Vagina (tissue), 2 donors: ENCODE results near the gene RNH1. TPM values are rescaled to one million over a fixed set of nuclear protein-coding genes. Genes with fewer than 3 reads are reported as not detected.

Experiments
- DNase-seq, 2 donors: peaks; one replicate each; pipeline ENCODE4 v3.0.0-alpha.2; 2017; ENCODE audit errors: extremely low spot score in 2 of 2
- H3K27ac ChIP-seq: fragments of 200-600 bp; sonication (generic); one replicate; pipeline ENCODE4 v1.5.1; 2019
- H3K27me3 ChIP-seq: fragments of 200-600 bp; sonication (generic); one replicate; pipeline ENCODE4 v1.5.1; 2019
- H3K36me3 ChIP-seq, 2 donors: fragments of 200-600 bp; sonication (generic); one replicate each; pipeline ENCODE4 v1.5.1; 2017 to 2019
- H3K4me1 ChIP-seq: fragments of 200-600 bp; sonication (generic); one replicate; pipeline ENCODE4 v1.5.1; 2019
- H3K4me3 ChIP-seq, 2 donors: fragments of 200-600 bp; sonication (generic); 1 replicate in 1 of 2; 2 replicates in 1 of 2; pipeline ENCODE4 v1.5.1; 2016 to 2019
- H3K9me3 ChIP-seq: fragments of 200-600 bp; sonication (generic); one replicate; pipeline ENCODE4 v1.5.1; 2019
- CTCF ChIP-seq, 3 experiments: fragments of 450-650 bp in 2 of 3; fragments of 200-600 bp in 1 of 3; sonication (generic) in 1 of 3; IDR thresholded peaks; one replicate each; pipeline ENCODE4 v1.5.1; 2017 to 2019; ENCODE audit warnings: antibody characterized with exemption in 3 of 3, mild to moderate bottlenecking in 2 of 3, moderate library complexity in 2 of 3
- POLR2A ChIP-seq, 2 donors: fragments of 450-650 bp; IDR thresholded peaks; one replicate each; pipeline ENCODE4 v1.6.1; 2017; ENCODE audit warnings: antibody characterized with exemption in 2 of 2, mild to moderate bottlenecking in 2 of 2, moderate library complexity in 2 of 2
- POLR2AphosphoS5 ChIP-seq, 2 donors: sonication (generic); formaldehyde crosslinking; IDR thresholded peaks; one replicate each; pipeline ENCODE4 v1.9.0; 2017; ENCODE audit warnings: antibody characterized with exemption in 2 of 2, mild to moderate bottlenecking in 2 of 2, low read depth in 1 of 2; ENCODE audit not compliant: insufficient read depth in 1 of 2
- intact Hi-C: fragments of 100-400 bp; cut with DNase I; formaldehyde crosslinking; loops from one replicate; pipeline ENCODE4 v1.15.1; 2023
- total RNA-seq: library from RNA; depleted of rRNA; stranded (reverse); fragments of >200 nt; gene quantifications from one replicate; pipeline ENCODE4 v1.2.3, GENCODE V29; 2016

RNH1 gene
- total RNA-seq, 1 donor from 2014 or later: 252 TPM

- DNase-seq: no peak
- TF ChIP-seq POLR2AphosphoS5 (IDR thresholded peaks at IDR 0.05; ENCODE audit: insufficient read depth in 1 of 2, low read depth in 1 of 2): no peak
- TF ChIP-seq POLR2A (IDR thresholded peaks at IDR 0.05): no peak
- no peak for TF ChIP-seq CTCF (IDR thresholded peaks at IDR 0.05)
- no peaks in the 10 kb centered on the region for H3K4me1 ChIP-seq
- peaks cover 0 to 3% of the 10 kb centered on the region in 2 donors for H3K36me3 ChIP-seq
- no peaks in the 10 kb centered on the region for H3K9me3 ChIP-seq
- H3K4me3 ChIP-seq: no peak overlapping the region
- intact Hi-C loops: no loop called here
- H3K27ac ChIP-seq: no peak overlapping the region
- no peaks in the 10 kb centered on the region for H3K27me3 ChIP-seq
Observed at GRCh38 chr11:475941-476340, 31.1 kb downstream of the RNH1 start.

GRCh38 chr11:474914-475506 lies 32.0 kb downstream of the RNH1 start:
- H3K4me3 ChIP-seq: no peak overlapping the region

GRCh38 chr11:473962-474785 lies 32.9 kb downstream of the RNH1 start:
- Histone ChIP-seq H3K27ac (no peak overlapping the region), H3K36me3 (no peaks in the 10 kb centered on the region), H3K4me1 (peaks cover 11% of the 10 kb centered on the region), H3K27me3 (no peaks in the 10 kb centered on the region), H3K4me3 (no peak overlapping the region), H3K9me3 (no peaks in the 10 kb centered on the region)
- DNase-seq: no peak
- intact Hi-C loops: no loop called here
- TF ChIP-seq CTCF (IDR thresholded peaks at IDR 0.05): no peak
- TF ChIP-seq POLR2AphosphoS5 (IDR thresholded peaks at IDR 0.05; ENCODE audit: insufficient read depth in 1 of 2, low read depth in 1 of 2): no peak
- no peak for TF ChIP-seq POLR2A (IDR thresholded peaks at IDR 0.05)

More at GRCh38 chr11:474914-475506, 32.0 kb downstream of the RNH1 start:
- H3K9me3 ChIP-seq: no peaks in the 10 kb centered on the region
- intact Hi-C loops: no loop called here
- DNase-seq: no peak
- no peaks in the 10 kb centered on the region for H3K27me3 ChIP-seq
- H3K36me3 ChIP-seq: peaks cover 0 to 3% of the 10 kb centered on the region in 2 donors
- H3K4me1 ChIP-seq: peaks cover 8% of the 10 kb centered on the region
- TF ChIP-seq POLR2A (IDR thresholded peaks at IDR 0.05) (no peak), POLR2AphosphoS5 (IDR thresholded peaks at IDR 0.05; ENCODE audit: insufficient read depth in 1 of 2, low read depth in 1 of 2) (no peak), CTCF (IDR thresholded peaks at IDR 0.05) (no peak)
- no peak overlapping the region for H3K27ac ChIP-seq

GRCh38 chr11:473415-473814 lies 33.6 kb downstream of the RNH1 start:
- H3K36me3 ChIP-seq: no peaks in the 10 kb centered on the region
- DNase-seq: no peak
- no peaks in the 10 kb centered on the region for H3K9me3 ChIP-seq
- peaks cover 11% of the 10 kb centered on the region for H3K4me1 ChIP-seq
- H3K4me3 ChIP-seq: no peak overlapping the region
- intact Hi-C loops: no loop called here
- TF ChIP-seq CTCF (IDR thresholded peaks at IDR 0.05): no peak
- no peak for TF ChIP-seq POLR2A (IDR thresholded peaks at IDR 0.05)
- no peak for TF ChIP-seq POLR2AphosphoS5 (IDR thresholded peaks at IDR 0.05; ENCODE audit: insufficient read depth in 1 of 2, low read depth in 1 of 2)
- no peak overlapping the region for H3K27ac ChIP-seq
- H3K27me3 ChIP-seq: no peaks in the 10 kb centered on the region

- DNase-seq: no peak
- Histone ChIP-seq H3K9me3 (no peaks in the 10 kb centered on the region), H3K27ac (no peak overlapping the region), H3K27me3 (no peaks in the 10 kb centered on the region), H3K4me1 (peaks cover 11% of the 10 kb centered on the region), H3K36me3 (no peaks in the 10 kb centered on the region), H3K4me3 (no peak overlapping the region)
- TF ChIP-seq CTCF (IDR thresholded peaks at IDR 0.05): no peak
- TF ChIP-seq POLR2AphosphoS5 (IDR thresholded peaks at IDR 0.05; ENCODE audit: insufficient read depth in 1 of 2, low read depth in 1 of 2): no peak
- no peak for TF ChIP-seq POLR2A (IDR thresholded peaks at IDR 0.05)
- intact Hi-C loops: no loop called here
Observed at GRCh38 chr11:472816-473215, 34.2 kb downstream of the RNH1 start.
